GM11168 (cell line): ENCODE results near the gene CHMP2A.
"Not testable (repeated sequence)": the region's sequence is repeated elsewhere in the genome, so short reads cannot be mapped to it uniquely, and the experiment has no call there.

Experiments
- in situ Hi-C: fragments of 300-500 bp; cut with MboI; formaldehyde crosslinking; loops from one replicate; pipeline ENCODE4 v1.12.0; 2022; ENCODE audit warnings: low sequenced_read_pairs; ENCODE audit not compliant: unreplicated experiment

The CHMP2A gene

DNA sequence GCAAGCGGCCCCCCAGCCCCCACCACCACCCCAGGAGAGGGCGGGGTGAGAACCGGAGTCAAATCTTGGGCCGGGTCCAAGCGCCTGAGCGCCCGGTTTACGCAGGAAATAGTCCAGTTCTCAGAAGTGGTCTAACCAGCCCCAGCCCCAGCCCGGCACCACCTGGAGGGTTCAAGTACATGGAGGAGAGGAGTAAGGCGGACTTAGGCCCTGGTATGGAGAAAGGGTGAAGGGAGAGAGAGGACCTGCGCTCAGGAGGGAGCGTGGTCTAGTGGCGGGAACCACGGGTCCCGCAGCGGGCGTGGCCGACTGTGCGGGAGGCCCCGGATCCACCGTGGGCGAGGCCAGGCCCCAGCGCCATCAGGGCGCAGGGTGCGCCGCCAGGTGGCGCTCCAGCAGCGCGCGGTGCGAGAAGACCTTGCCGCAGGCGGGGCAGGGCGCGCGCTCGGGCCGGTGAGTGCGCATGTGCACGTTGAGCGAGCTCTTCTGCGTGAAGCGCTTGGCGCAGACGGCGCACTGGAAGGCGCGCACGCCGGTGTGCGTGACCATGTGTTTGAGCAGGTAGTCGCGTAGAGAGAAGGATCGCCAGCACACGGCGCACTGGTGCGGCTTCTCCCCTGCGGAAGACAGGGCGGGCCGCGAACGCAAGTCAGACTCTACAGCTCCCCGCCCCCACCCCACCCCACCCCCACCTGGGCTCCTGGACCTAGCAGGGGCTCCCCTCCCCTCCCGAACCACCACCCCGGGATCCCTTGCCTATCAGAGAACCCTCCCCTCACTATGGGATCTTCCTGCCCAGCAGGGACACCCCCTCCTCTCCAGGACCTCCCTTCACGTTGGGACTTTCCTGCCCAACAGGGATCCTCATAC, 41.0 kb downstream of the CHMP2A start:
- in situ Hi-C loops = no loop called here

DNA sequence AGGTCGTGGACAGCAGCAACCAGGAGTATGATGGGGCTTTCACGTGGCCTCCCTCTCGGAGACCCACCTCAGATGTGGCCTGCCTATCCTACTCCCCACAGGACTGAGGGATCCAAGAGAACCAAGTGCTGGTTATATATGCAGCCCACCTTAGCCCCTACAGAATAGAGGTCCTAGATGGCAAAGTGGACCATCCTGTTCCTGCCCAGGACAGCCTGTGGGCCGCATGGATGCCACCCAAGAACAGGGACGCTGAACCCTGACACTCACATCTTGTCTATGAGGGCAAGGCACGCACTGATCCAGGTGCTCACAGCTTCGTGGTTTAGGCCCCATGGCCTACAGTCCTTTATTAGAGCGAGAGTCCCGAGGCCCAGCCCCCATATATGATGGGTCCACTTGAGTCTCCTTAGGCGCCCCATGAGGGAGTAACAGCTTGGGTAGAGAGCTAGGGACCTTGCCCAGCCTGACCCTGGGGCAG, 41.7 kb downstream of the CHMP2A start:
- in situ Hi-C loops = no loop called here

DNA sequence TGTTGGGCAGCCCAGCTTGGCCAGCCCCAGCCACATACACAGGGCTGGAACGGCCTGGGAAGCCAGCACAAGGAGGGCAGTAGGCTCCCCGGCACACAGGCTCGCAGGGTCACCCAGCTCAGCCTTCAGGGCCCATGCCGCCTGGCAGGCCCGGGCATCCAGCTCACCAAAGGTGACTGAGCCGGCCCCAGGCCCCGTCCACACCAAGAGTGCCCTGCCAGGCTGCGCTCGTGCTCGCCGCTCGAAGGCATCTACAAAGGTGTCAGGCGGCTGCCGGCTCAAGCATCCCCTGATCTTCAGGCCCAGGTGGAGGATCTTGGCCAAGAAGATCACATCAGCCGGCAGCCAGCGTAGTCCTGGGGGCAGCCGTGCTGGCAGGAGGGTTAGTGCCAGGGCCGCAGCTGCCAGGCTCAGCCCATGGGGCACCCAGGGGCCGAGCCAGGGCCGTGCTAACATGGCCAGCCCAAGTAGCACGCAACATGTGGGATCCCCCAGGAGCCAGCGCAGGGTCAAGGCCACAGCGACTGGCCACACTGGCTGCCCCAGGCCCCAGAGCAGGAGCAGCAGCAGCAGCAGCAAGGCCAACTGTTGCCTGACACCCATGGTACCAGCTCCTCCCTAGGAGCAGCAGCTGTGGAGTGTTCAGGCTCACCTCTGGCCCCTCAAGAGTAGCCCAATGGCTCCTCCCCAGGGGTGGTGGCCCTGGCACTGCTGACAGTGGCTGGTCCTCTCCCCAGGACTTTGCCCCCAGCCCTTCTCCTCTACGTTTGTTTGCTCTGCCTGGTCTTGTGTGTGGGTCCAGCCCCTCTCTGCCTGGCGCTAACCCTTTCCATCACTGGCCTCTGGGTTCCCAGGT, 43.3 kb downstream of the CHMP2A start, which contains the start of gene SLC27A5:
TSS of gene SLC27A5 (minus strand) at position 640 of the 856 bp plus-strand sequence. CDS start at position 603, 37 bp downstream.
- in situ Hi-C loops = no loop called here

DNA sequence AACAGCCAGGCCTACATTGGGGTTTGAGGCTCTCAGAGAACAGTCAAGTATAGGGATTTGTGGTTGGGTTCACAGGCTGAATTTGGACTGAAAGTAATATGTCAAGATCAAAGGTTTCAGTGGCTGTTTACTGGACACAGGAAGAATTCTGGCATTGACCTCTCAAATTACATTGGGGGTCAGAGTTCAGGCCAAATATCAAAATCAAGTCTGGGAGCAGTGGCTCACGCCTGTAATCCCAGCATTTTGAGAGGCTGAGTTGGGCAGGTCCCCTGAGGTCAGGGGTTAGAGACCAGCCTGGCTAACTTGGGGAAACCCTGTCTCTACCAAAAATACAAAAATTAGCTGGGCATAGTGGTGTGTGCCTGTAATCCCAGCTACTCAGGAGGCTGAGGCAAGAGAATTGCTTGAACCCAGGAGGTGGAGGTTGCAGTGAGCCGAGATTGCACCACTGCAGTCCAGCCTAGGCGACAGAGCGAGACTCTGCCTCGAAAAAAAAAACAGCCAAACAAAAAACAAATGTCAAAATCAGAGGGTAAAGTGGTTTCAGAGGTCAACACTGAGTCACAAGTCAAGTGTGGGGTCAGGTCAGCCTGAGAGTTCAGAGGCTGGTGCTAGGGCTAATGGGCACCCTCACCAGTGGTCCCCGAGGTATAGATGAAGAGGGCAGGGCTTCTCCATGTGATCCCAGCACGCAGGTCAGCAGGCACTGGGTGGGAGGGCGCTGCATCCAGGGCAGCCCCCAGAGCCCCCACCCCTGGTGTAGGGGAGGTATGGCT, 44.6 kb downstream of the CHMP2A start:
- in situ Hi-C loops = no loop called here

DNA sequence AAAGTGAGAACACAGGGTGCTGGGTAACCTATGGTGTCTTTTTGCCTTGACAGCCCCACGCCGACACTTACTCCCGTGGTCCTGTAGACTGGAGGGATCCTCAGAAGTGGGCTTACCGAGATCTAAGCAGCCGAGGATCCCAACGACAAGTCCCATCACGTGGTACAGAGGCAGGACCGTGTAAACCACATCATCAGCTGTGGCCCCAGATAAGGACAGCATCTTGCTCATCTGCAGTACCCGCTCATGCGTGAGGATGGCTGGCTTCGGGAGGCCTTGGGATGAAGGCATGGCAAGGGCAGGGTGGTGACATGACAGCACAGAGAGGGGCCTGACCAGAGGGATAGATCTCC, 45.2 kb downstream of the CHMP2A start:
- in situ Hi-C loops = no loop called here

DNA sequence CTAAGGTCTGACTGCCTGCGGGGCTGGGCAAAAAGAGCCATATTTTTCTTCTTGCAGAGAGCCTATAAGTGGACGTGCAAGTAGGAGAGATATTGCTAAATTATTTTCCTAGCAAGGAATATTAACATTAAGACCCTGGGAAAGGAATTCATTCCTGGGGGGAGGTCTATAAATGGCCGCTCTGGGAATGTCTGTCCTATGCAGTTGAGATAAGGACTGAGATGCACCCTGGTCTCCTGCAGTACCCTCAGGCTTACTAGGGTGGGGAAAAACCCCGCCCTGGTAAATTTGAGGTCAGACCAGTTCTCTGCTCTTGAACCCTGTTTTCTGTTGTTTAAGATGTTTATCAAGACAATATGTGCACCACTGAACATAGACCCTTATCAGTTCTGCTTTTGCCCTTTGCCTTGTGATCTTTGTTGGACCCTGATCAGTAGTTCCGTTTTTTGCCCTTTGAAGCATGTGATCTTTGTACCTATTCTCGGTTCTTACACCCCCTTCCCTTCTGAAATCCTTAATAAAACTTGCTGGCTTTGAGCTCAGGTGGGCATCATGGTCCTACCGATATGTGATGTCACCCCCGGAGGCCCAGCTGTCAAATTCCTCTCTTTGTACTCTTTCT, 47.2 kb downstream of the CHMP2A start:
- in situ Hi-C loops = not testable (repeated sequence)
